ENCODE measurements around the gene TRAF7.

- TF ChIP-seq, protein P1, sequence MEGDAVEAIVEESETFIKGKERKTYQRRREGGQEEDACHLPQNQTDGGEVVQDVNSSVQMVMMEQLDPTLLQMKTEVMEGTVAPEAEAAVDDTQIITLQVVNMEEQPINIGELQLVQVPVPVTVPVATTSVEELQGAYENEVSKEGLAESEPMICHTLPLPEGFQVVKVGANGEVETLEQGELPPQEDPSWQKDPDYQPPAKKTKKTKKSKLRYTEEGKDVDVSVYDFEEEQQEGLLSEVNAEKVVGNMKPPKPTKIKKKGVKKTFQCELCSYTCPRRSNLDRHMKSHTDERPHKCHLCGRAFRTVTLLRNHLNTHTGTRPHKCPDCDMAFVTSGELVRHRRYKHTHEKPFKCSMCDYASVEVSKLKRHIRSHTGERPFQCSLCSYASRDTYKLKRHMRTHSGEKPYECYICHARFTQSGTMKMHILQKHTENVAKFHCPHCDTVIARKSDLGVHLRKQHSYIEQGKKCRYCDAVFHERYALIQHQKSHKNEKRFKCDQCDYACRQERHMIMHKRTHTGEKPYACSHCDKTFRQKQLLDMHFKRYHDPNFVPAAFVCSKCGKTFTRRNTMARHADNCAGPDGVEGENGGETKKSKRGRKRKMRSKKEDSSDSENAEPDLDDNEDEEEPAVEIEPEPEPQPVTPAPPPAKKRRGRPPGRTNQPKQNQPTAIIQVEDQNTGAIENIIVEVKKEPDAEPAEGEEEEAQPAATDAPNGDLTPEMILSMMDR (IDR thresholded peaks at IDR 0.05) = no peak
- TF ChIP-seq POLR2A (IDR thresholded peaks at IDR 0.05) = no peak
Measured at GRCh38 chr16:2180962-2181923, 25.7 kb downstream of the TRAF7 start.

Measured in Peyer's patch (tissue), 4 donors.